Caco-2 (cell line): ENCODE data around the gene GZMM. TPM values are rescaled to one million over a fixed set of nuclear protein-coding genes. Genes with fewer than 3 reads are reported as not detected.

Experiments
- BruUV-seq: library from RNA; stranded (reverse); fragments of 400-500 nt; replicated peaks from 2 replicates; lab custom pipeline; 2021; lab: Mats Ljungman, UMichigan
- CTCF ChIA-PET: fragments of 300-600 bp; sonication (Branson Sonifier 250); formaldehyde crosslinking; loops from one replicate; lab custom pipeline; 2022; ENCODE audit warnings: antibody characterized with exemption; lab: Charles Lee
- POLR2A ChIA-PET: fragments of 300-600 bp; sonication (Branson Sonifier 250); formaldehyde crosslinking; loops from one replicate; lab custom pipeline; 2022; ENCODE audit warnings: antibody characterized with exemption; lab: Charles Lee
- DNase-seq, 2 experiments: peaks; one replicate each; pipeline versions ENCODE4 v3.0.0 to v3.0.0-alpha.2; 2020 to 2022
- H3K27me3 ChIP-seq: replicated peaks from 2 replicates; pipeline ENCODE4 v1.6.0; 2011; ENCODE audit warnings: low read length; ENCODE audit not compliant: control insufficient read depth, insufficient read depth
- H3K36me3 ChIP-seq: 2 replicates; pipeline ENCODE4 v1.5.1; 2011; ENCODE audit warnings: low read length; ENCODE audit not compliant: control insufficient read depth, insufficient read depth
- H3K4me1 ChIP-seq: fragments of 250-450 bp; sonication (Bioruptor Pico); 2 replicates; pipeline ENCODE4 v1.5.1; 2020; ENCODE audit warnings: mild to moderate bottlenecking
- H3K4me3 ChIP-seq: 2 replicates; pipeline ENCODE4 v1.5.1; 2011; ENCODE audit warnings: low read depth, mild to moderate bottlenecking, control low read depth, low read length
- H3K9me3 ChIP-seq: fragments of 250-450 bp; sonication (Bioruptor Pico); 2 replicates; pipeline ENCODE4 v1.5.1; 2020; ENCODE audit warnings: mild to moderate bottlenecking, moderate library complexity
- H3K27ac Mint-ChIP-seq: one replicate; pipeline ENCODE4 v1.8.0; 2022; ENCODE audit warnings: mixed read lengths; ENCODE audit not compliant: unreplicated experiment
- H3K27me3 Mint-ChIP-seq: one replicate; pipeline ENCODE4 v1.8.0; 2022; ENCODE audit warnings: mixed read lengths; ENCODE audit not compliant: insufficient read depth, unreplicated experiment
- H3K36me3 Mint-ChIP-seq: one replicate; pipeline ENCODE4 v1.8.0; 2022; ENCODE audit warnings: mild to moderate bottlenecking, mixed read lengths; ENCODE audit not compliant: insufficient read depth, unreplicated experiment
- H3K4me1 Mint-ChIP-seq: one replicate; pipeline ENCODE4 v1.8.0; 2022; ENCODE audit warnings: low read depth, mixed read lengths; ENCODE audit not compliant: unreplicated experiment
- H3K4me3 Mint-ChIP-seq: one replicate; pipeline ENCODE4 v1.8.0; 2022; ENCODE audit warnings: mild to moderate bottlenecking, moderate library complexity, mixed read lengths; ENCODE audit not compliant: unreplicated experiment
- H3K9me3 Mint-ChIP-seq: one replicate; pipeline ENCODE4 v1.8.0; 2022; ENCODE audit warnings: mixed read lengths; ENCODE audit not compliant: unreplicated experiment
- CTCF ChIP-seq, 2 experiments: fragments of 200-600 bp in 1 of 2; IDR thresholded peaks; 1 replicate in 1 of 2; 2 replicates in 1 of 2; pipeline versions ENCODE4 v1.5.1 to v1.8.0; 2011 to 2022; ENCODE audit warnings: antibody characterized with exemption in 1 of 2, control low read depth in 1 of 2, inconsistent platforms in 1 of 2, low read depth in 1 of 2, low read length in 1 of 2, mild to moderate bottlenecking in 1 of 2, moderate library complexity in 1 of 2; ENCODE audit not compliant: insufficient read depth in 1 of 2, severe bottlenecking in 1 of 2, unreplicated experiment in 1 of 2
- intact Hi-C: fragments of 100-400 bp; cut with micrococcal nuclease; formaldehyde crosslinking; loops from one replicate; pipeline ENCODE4 v1.10.0; 2022; ENCODE audit not compliant: unreplicated experiment
- total RNA-seq: library from RNA; stranded (reverse); gene quantifications from 2 replicates; pipeline ENCODE4 v1.2.3, GENCODE V29; 2022

The GZMM gene
- total RNA-seq, 1 experiment from 2014 or later, result not detected

- Histone ChIP-seq H3K9me3 (no peaks in the 10 kb centered on the region), H3K4me1 (peaks cover 16% of the 10 kb centered on the region), H3K4me3 (no peak overlapping the region), H3K36me3 (peaks cover 1% of the 10 kb centered on the region; the same call in 1 of the 2 replicates), H3K27me3 (no peaks in the 10 kb centered on the region)
- DNase-seq, result peak in 1 of 2 experiments; percentile 66
- ChIA-PET POLR2A (no interaction called here), CTCF (no interaction called here)
- H3K9me3 Mint-ChIP-seq, result no peaks in the 10 kb centered on the region
- peak overlapping the region; percentile 57 for H3K27ac Mint-ChIP-seq
- no peaks in the 10 kb centered on the region for H3K27me3 Mint-ChIP-seq
- no TSS peak for BruUV-seq
- no peaks in the 10 kb centered on the region for H3K4me1 Mint-ChIP-seq
- intact Hi-C loops, result no loop called here
- H3K4me3 Mint-ChIP-seq, result peak overlapping the region; percentile 54
- peak in 1 of 2 experiments; percentile 13 for TF ChIP-seq CTCF (IDR thresholded peaks at IDR 0.05; ENCODE audit: insufficient read depth in 1 of 2, low read depth in 1 of 2, low read length in 1 of 2, severe bottlenecking in 1 of 2, unreplicated experiment in 1 of 2)
- H3K36me3 Mint-ChIP-seq, result peaks cover 40% of the 10 kb centered on the region
Measured at GRCh38 chr19:535017-535835, 8.6 kb upstream of the GZMM start.

- no peak for DNase-seq
- ChIA-PET CTCF (no interaction called here), POLR2A (no interaction called here)
- intact Hi-C loops, result no loop called here
- H3K9me3 Mint-ChIP-seq, result no peaks in the 10 kb centered on the region
- no TSS peak for BruUV-seq
- Histone ChIP-seq H3K9me3 (no peaks in the 10 kb centered on the region), H3K27me3 (no peaks in the 10 kb centered on the region), H3K4me3 (no peak overlapping the region), H3K4me1 (peaks cover 12% of the 10 kb centered on the region; the same call in 1 of the 2 replicates), H3K36me3 (peaks cover 1% of the 10 kb centered on the region; the same call in 1 of the 2 replicates)
- peaks cover 40% of the 10 kb centered on the region for H3K36me3 Mint-ChIP-seq
- no peaks in the 10 kb centered on the region for H3K27me3 Mint-ChIP-seq
- no peak overlapping the region for H3K4me3 Mint-ChIP-seq
- no peak for TF ChIP-seq CTCF (IDR thresholded peaks at IDR 0.05; ENCODE audit: insufficient read depth in 1 of 2, low read depth in 1 of 2, low read length in 1 of 2, severe bottlenecking in 1 of 2, unreplicated experiment in 1 of 2)
- no peak overlapping the region for H3K27ac Mint-ChIP-seq
- H3K4me1 Mint-ChIP-seq, result no peaks in the 10 kb centered on the region
Measured at GRCh38 chr19:536031-536880, 7.6 kb upstream of the GZMM start.

GRCh38 chr19:536881-537404, 6.9 kb upstream of the GZMM start:
- TF ChIP-seq CTCF (IDR thresholded peaks at IDR 0.05; ENCODE audit: insufficient read depth in 1 of 2, low read depth in 1 of 2, low read length in 1 of 2, severe bottlenecking in 1 of 2, unreplicated experiment in 1 of 2), result no peak
- BruUV-seq, result no TSS peak
- no peak for DNase-seq
- H3K36me3 Mint-ChIP-seq, result peaks cover 40% of the 10 kb centered on the region
- ChIA-PET CTCF (no interaction called here), POLR2A (no interaction called here)
- no peak overlapping the region for H3K4me3 Mint-ChIP-seq
- H3K27me3 Mint-ChIP-seq, result no peaks in the 10 kb centered on the region
- H3K4me1 Mint-ChIP-seq, result no peaks in the 10 kb centered on the region
- no peak overlapping the region for H3K27ac Mint-ChIP-seq
- H3K4me1 ChIP-seq, result peaks cover 12% of the 10 kb centered on the region; the same call in 1 of the 2 replicates
- no peaks in the 10 kb centered on the region for H3K9me3 ChIP-seq
- no peaks in the 10 kb centered on the region for H3K9me3 Mint-ChIP-seq
- H3K4me3 ChIP-seq, result no peak overlapping the region
- H3K36me3 ChIP-seq, result peaks cover 1% of the 10 kb centered on the region; the same call in 1 of the 2 replicates
- intact Hi-C loops, result no loop called here
- no peaks in the 10 kb centered on the region for H3K27me3 ChIP-seq
